ENCODE results near the gene CISD2.
"Not testable (repeated sequence)": the region's sequence is repeated elsewhere in the genome, so short reads cannot be mapped to it uniquely, and the experiment has no call there.

CISD2 gene

GRCh38 chr4:102850370-102850769 is 18.4 kb upstream of the CISD2 start:
- DNase-seq (ENCODE audit: low spot score) = no peak

GRCh38 chr4:102858828-102859464 is 9.8 kb upstream of the CISD2 start:
- DNase-seq (ENCODE audit: low spot score) = no peak

- no peak for DNase-seq (ENCODE audit: low spot score)
These were observed 8.0 kb upstream of the CISD2 start for GRCh38 chr4:102860611-102861324.

DNA sequence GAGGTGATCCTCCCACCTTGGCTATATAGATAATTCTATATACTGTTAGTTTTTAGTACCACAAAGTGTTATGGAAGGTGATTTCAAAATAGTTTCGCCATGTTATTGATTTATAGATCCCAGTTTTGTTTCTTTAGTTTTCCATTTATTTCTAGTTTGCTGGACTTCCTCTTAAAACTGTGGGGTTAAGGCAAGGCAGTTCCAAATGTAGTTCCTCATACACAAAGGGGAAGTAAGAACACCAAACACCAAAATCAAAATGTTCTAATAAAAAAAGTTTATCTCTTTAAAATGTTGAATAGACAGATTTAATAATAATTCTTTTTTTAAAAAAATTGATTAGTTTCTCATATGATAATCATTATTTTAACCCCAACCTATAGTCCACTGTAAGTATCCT is 6.8 kb upstream of the CISD2 start:
- DNase-seq (ENCODE audit: low spot score) = no peak

DNA sequence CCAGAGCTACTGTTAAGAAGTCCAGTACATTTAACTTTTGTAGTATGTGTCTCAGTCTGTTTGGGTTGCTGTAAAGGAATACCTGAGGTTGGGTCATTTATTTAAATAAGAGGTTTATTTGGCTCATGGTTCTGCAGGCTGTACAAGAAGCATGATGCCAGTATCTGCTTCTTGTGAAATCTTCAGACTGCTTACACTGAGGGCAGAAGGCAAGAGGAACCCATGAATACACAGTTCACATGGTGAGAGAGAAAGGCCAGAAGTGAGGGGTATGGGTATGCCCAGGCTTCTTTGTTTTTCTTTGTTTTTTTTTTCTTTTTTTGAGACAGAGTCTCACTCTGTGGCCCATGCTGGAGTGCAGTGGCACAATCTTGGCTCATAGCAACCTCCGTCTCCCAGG is 6.0 kb upstream of the CISD2 start:
- no peak for DNase-seq (ENCODE audit: low spot score)

GRCh38 chr4:102865327-102865726 is 3.5 kb upstream of the CISD2 start:
- not testable (repeated sequence) for DNase-seq (ENCODE audit: low spot score)

DNA sequence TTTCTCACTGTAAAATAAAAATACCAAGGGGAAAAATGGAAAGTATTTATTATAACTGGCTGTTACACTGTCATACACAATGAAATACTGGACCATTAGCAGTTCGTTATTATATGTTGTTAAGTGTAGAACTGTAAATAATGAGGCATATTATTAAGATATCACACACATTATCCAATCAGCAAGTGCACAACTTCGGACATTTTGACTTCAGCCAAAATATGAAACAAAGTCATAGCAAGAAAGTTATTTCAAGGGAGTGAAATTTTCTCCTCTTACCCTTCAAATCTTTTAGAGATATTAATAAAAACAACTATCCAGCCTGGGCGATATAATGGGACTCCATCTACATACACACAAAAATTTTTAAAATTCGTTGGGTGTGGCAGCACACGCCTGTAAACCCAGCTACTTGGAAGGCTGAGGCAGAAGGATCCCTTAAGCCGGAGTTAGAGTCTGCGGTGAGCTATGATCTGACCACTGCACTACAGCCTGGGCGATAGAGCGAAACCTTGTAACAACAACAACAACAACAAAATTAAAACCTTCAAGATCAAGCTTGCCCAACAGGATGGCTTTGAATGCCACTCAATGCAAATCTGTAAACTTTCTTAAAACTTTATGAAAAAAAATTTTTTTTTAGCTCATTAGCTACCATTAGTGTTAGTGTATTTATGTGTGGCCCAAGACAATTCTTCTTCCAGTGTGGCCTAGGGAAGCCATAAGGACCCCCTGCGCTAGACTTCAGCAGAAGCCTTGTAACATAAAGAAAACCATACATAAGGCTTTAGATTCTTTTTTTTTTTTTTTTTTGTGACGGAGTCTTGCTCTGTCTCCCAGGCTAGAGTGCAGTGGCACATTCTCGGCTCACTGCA is 1.3 kb upstream of the CISD2 start:
- no peak for DNase-seq (ENCODE audit: low spot score)

DNA sequence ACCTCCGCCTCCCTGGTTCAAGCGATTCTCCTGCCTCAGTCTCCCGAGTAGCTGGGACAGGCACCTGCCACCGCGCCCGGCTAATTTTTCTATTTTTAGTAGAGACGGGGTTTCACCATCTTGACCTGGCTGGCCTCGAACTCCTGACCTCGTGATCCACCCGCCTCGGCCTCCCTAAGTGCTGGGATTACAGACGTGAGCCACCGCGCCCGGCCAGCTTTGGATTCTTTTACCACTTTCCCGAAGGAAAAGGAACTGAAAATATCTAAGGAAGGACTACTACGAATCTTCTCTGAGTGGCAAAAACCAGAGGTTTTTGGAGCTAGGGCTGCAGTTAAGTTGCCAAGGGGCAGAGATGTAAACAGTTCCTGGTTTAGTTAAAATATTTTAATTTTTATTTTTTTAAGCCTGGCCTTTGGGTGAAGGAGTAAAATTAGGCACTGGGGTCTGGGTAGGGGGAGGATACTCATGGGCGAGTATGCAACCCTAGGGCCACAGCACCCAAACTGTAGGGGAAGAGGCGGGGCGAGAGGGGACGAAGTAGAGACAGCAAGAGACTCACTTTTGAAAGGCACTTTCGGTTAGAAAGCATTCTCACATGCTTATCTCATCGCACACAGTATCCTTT is 525 bp upstream of the CISD2 start:
- DNase-seq (ENCODE audit: low spot score) = no peak

DNA sequence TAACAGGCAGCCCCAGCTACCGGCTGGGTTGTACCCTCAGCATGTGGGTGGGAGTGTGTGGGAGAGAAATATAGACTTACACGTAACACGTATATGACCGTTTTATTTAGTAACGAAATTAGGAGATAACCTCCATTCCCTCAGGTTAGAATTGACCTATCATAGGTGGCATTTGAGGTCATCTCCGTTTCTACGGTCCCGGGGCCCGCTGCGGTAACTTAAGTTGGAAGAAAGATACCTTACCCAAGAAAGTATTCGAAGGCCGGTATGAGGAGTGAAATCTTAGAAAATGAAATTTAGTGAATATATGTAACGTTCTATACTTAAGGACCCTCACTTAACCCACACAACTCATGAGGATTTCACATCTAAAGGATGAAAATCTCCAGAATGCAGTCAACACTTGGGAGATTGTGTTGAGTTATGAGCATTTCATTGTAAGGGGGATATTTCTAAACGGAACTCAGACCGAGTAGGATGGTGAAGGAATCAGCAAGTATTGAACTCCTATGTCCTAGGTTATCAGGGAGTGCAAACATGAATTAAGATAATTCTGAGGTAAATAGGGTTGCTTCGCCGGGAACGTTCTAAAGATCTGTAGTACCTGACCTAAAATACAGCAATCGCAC is 891 bp downstream of the CISD2 start:
- DNase-seq (ENCODE audit: low spot score) = no peak

DNA sequence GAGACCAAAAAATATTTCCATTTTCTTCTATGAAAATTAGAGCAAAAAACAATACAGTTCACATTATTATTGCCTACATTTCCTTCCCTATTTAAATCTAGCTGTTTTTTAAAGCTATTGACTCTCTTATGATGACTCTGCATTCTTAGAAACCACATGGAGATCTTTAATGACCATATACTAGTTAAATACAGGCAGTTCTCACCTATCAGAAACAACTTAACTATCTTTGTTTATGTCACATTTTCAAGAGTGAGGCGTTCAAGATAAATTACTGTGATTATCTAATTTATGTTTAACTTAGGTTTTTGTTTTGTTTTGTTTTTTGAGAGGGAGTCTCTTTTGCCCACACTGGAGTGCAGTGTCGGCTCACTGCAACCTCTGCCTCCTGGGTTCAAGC is 3.0 kb downstream of the CISD2 start:
- DNase-seq (ENCODE audit: low spot score) = no peak

DNA sequence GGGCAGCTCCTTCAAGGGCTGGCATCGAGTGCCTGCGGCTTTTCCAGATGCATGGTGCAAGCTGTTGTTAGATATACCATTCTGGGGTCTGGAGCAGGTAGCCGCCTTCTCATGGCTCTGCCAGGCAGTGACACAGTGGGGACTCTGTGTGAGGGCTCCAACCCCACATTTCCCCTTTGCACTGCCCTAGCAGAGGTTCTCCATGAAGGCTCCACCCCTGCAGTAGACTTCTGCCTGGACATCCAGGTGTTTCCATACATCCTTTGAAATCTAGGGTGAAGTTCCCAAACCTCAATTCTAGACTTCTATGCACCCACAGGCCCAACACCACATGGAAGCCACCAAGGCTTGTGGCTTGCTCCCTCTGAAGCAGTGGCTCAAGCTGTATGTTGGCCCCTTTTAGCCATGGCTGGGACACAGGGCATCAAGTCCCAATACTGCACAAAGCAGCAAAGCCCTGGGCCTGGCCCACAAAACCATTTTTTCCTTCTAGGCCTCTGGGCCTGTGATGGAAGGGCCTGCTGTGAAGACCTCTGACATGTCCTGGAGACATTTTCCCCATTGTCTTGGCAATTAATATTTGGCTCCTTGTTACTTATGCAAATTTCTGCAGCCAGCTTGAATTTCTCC is 8.8 kb downstream of the CISD2 start:
- not testable (repeated sequence) for DNase-seq (ENCODE audit: low spot score)

GRCh38 chr4:102878349-102878748 is 9.6 kb downstream of the CISD2 start:
- not testable (repeated sequence) for DNase-seq (ENCODE audit: low spot score)

- DNase-seq (ENCODE audit: low spot score) = no peak
These were observed 10.1 kb downstream of the CISD2 start for GRCh38 chr4:102878901-102879300.

GRCh38 chr4:102881343-102881742 is 12.6 kb downstream of the CISD2 start:
- DNase-seq (ENCODE audit: low spot score) = no peak

- DNase-seq (ENCODE audit: low spot score) = no peak
These were observed 14.5 kb downstream of the CISD2 start for GRCh38 chr4:102883278-102883677.

GRCh38 chr4:102888570-102888969 is 19.8 kb downstream of the CISD2 start:
- DNase-seq (ENCODE audit: low spot score) = not testable (repeated sequence)

- DNase-seq (ENCODE audit: low spot score) = peak; percentile 10
These were observed 21.1 kb downstream of the CISD2 start for GRCh38 chr4:102889866-102890265.

GRCh38 chr4:102896547-102896946 is 27.8 kb downstream of the CISD2 start:
- DNase-seq (ENCODE audit: low spot score) = not testable (repeated sequence)

DNA sequence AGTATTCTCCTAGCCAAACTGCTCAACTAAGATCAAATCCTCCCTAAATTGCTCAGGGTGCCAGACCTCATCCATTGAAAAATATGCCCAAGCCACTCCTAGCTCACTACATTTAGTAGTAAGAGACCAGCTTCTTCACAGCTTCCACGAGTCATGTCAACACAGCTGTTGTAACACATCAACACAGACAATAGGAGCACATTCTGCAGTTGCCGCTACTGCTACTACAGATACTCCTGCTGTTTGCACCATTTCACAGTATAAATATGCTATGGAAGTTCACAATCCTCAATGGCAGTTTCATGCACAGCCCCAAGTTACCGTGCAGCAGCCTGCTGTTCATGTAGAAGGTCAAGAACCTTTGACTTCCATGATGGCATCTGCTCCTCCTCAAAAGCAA is 28.8 kb downstream of the CISD2 start:
- not testable (repeated sequence) for DNase-seq (ENCODE audit: low spot score)

DNA sequence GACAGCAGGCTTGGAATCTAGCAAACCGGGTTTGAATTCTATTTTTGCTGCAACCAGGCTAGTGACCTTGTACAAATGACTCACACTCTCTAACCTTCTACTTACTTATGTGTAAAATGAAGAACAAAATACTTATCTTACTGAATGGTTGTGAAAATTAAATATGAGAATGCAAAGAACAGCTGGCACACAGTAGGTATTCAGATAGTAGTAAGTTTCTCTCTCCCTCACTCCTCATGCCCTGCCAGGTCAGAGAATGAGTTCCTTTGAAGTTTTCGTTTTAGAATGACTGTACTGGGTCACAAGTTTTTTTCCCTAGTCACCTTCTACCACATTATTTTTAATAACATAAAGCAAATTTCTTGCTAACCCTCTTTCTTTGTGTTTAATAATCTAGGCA is 33.0 kb downstream of the CISD2 start:
- DNase-seq (ENCODE audit: low spot score) = no peak

- DNase-seq (ENCODE audit: low spot score) = no peak
These were observed 50.1 kb downstream of the CISD2 start for GRCh38 chr4:102918859-102919258.
